ENCODE data around the gene TBC1D16. TPM values are rescaled to one million over a fixed set of nuclear protein-coding genes. Genes with fewer than 3 reads are reported as not detected.
A peak's percentile ranks its signal among the peaks of the same experiment; 100 is the strongest.

The TBC1D16 gene
- polyA plus RNA-seq, 2 donors = 2.4 to 3.8 TPM

GRCh38 chr17:80036715-80037477 lies 1.2 kb upstream of the TBC1D16 start:
- Histone ChIP-seq H3K4me1 (ENCODE audit: control insufficient read depth in 2 of 2, insufficient read depth in 2 of 2, low read length in 1 of 2) (peaks cover 0 to 5% of the 10 kb centered on the region in 2 donors), H3K9me3 (ENCODE audit: control insufficient read depth in 2 of 2, insufficient read depth in 1 of 2, low read depth in 1 of 2, low read length in 1 of 2) (no peaks in the 10 kb centered on the region), H3K4me3 (ENCODE audit: low read depth in 1 of 2, low read length in 2 of 2) (peak overlapping the region; percentile 71 to 91), H3K27ac (ENCODE audit: low read depth in 2 of 2, low read length in 1 of 2) (peak overlapping the region; percentile 37 to 38), H3K36me3 (ENCODE audit: control insufficient read depth in 2 of 2, insufficient read depth in 2 of 2, low read length in 1 of 2) (no peaks in the 10 kb centered on the region), H3K27me3 (ENCODE audit: control insufficient read depth in 1 of 2, insufficient read depth in 2 of 2, low read length in 2 of 2) (no peaks in the 10 kb centered on the region)
- WGBS, 2 donors = 1 to 2% methylated on average over 47 to 52 of the region's 52 CpGs

DNA sequence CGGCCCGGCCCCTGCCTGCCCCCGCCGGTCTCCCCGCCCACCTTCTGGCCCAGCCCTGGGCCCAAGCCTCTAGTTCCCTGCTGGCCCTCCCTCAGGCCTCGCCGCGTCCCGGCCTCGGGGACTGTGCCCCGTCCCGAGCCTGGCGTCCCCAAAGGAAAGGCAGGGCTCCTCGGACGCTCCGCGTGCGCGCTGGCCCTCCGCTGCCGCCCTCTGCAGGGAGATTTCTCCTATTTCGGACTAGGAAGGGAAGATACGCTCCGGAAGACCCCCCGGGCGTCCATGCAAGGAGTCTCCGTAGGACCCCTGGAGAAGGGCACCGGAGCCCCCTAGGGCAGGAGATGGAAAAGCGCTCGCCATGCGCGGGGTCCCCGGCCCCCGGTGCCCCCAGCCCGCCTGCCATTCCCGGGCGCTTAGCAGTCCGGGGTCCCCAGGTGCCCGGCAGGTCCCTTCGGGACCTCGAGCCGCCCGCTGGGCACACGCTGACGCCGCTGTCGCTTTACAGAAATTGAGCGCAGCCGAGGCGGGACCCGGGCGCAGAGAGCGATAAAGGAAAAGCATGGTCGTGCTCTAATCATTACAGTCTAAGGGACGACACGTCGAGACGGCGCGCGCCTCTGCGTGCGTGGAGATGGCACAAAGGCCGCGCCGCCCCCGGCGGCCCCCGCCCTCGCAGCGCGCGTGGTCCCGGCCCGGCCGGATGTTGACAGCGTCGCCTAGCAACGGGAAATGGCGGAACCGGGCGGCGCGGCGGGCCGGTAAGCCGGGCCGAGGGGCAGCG lies 454 bp upstream of the TBC1D16 start, which contains the start of gene CCDC40:
Gene CCDC40 (plus strand): TSS at position 706 of the 778 bp plus-strand sequence. CDS start 21 bp downstream, at position 727.
- H3K4me1 ChIP-seq (ENCODE audit: control insufficient read depth in 2 of 2, insufficient read depth in 2 of 2, low read length in 1 of 2) = peaks cover 0 to 8% of the 10 kb centered on the region in 2 donors
- H3K27ac ChIP-seq (ENCODE audit: low read depth in 2 of 2, low read length in 1 of 2) = peak within 1 kb of the TSS; percentile 85 to 86
- 0 to 1% methylated on average over 62 to 89 of the region's 89 CpGs for WGBS, 2 donors
- H3K36me3 ChIP-seq (ENCODE audit: control insufficient read depth in 2 of 2, insufficient read depth in 2 of 2, low read length in 1 of 2) = no peaks in the 10 kb centered on the region
- H3K27me3 ChIP-seq (ENCODE audit: control insufficient read depth in 1 of 2, insufficient read depth in 2 of 2, low read length in 2 of 2) = no peaks in the 10 kb centered on the region
- no peaks in the 10 kb centered on the region for H3K9me3 ChIP-seq (ENCODE audit: control insufficient read depth in 2 of 2, insufficient read depth in 1 of 2, low read depth in 1 of 2, low read length in 1 of 2)
- H3K4me3 ChIP-seq (ENCODE audit: low read depth in 1 of 2, low read length in 2 of 2) = peak within 1 kb of the TSS; percentile 72 to 91

- WGBS, 2 donors = 2% methylated on average over 55 of the region's 55 CpGs
Observed at GRCh38 chr17:80034791-80035686, 633 bp downstream of the TBC1D16 start.

GRCh38 chr17:80033840-80034239 lies 1.8 kb downstream of the TBC1D16 start:
- Histone ChIP-seq H3K4me1 (ENCODE audit: control insufficient read depth in 2 of 2, insufficient read depth in 2 of 2, low read length in 1 of 2) (peaks cover 0 to 22% of the 10 kb centered on the region in 2 donors), H3K27me3 (ENCODE audit: control insufficient read depth in 1 of 2, insufficient read depth in 2 of 2, low read length in 2 of 2) (no peaks in the 10 kb centered on the region), H3K4me3 (ENCODE audit: low read depth in 1 of 2, low read length in 2 of 2) (no peak overlapping the region), H3K9me3 (ENCODE audit: control insufficient read depth in 2 of 2, insufficient read depth in 1 of 2, low read depth in 1 of 2, low read length in 1 of 2) (no peaks in the 10 kb centered on the region), H3K36me3 (ENCODE audit: control insufficient read depth in 2 of 2, insufficient read depth in 2 of 2, low read length in 1 of 2) (no peaks in the 10 kb centered on the region), H3K27ac (ENCODE audit: low read depth in 2 of 2, low read length in 1 of 2) (no peak overlapping the region)
- WGBS, 2 donors = 95 to 97% methylated on average over 4 of the region's 4 CpGs

More at GRCh38 chr17:80034791-80035686, 633 bp downstream of the TBC1D16 start:
- Histone ChIP-seq H3K9me3 (ENCODE audit: control insufficient read depth in 2 of 2, insufficient read depth in 1 of 2, low read depth in 1 of 2, low read length in 1 of 2) (no peaks in the 10 kb centered on the region), H3K27ac (ENCODE audit: low read depth in 2 of 2, low read length in 1 of 2) (peak overlapping the region; percentile 68 to 74), H3K27me3 (ENCODE audit: control insufficient read depth in 1 of 2, insufficient read depth in 2 of 2, low read length in 2 of 2) (no peaks in the 10 kb centered on the region), H3K4me1 (ENCODE audit: control insufficient read depth in 2 of 2, insufficient read depth in 2 of 2, low read length in 1 of 2) (peaks cover 0 to 18% of the 10 kb centered on the region in 2 donors), H3K4me3 (ENCODE audit: low read depth in 1 of 2, low read length in 2 of 2) (peak overlapping the region; percentile 72 to 91), H3K36me3 (ENCODE audit: control insufficient read depth in 2 of 2, insufficient read depth in 2 of 2, low read length in 1 of 2) (no peaks in the 10 kb centered on the region)

DNA sequence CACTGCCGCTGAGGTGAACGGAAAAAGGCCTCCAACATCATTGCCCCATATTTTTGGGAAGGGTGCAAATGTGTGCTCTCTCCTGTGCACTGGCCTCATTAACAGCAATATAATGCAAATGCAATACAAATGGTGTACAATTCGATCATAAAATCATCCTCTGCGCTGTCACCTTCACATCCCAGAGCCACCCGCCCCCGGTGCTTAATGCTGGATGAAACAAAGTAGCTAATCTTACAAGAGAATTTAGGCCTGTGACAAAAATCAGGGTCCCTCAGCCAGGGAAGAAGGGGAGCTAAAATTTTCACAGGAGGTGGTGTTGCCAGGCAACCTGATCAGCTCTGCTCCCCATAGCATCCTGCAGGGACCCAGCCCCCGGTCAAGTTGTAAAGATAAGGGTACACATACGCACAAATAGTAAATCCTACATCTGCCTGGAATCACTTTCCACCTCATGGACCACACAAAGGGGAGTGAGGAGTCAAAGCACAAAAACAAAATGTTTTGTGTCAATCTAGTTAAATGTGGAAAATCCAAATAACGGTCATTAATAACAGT lies 3.0 kb downstream of the TBC1D16 start:
- H3K27me3 ChIP-seq (ENCODE audit: control insufficient read depth in 1 of 2, insufficient read depth in 2 of 2, low read length in 2 of 2) = no peaks in the 10 kb centered on the region
- WGBS, 2 donors = 95% methylated on average over 9 of the region's 9 CpGs
- no peaks in the 10 kb centered on the region for H3K9me3 ChIP-seq (ENCODE audit: control insufficient read depth in 2 of 2, insufficient read depth in 1 of 2, low read depth in 1 of 2, low read length in 1 of 2)
- H3K4me3 ChIP-seq (ENCODE audit: low read depth in 1 of 2, low read length in 2 of 2) = no peak overlapping the region
- peaks cover 0 to 22% of the 10 kb centered on the region in 2 donors for H3K4me1 ChIP-seq (ENCODE audit: control insufficient read depth in 2 of 2, insufficient read depth in 2 of 2, low read length in 1 of 2)
- no peak overlapping the region for H3K27ac ChIP-seq (ENCODE audit: low read depth in 2 of 2, low read length in 1 of 2)
- no peaks in the 10 kb centered on the region for H3K36me3 ChIP-seq (ENCODE audit: control insufficient read depth in 2 of 2, insufficient read depth in 2 of 2, low read length in 1 of 2)

DNA sequence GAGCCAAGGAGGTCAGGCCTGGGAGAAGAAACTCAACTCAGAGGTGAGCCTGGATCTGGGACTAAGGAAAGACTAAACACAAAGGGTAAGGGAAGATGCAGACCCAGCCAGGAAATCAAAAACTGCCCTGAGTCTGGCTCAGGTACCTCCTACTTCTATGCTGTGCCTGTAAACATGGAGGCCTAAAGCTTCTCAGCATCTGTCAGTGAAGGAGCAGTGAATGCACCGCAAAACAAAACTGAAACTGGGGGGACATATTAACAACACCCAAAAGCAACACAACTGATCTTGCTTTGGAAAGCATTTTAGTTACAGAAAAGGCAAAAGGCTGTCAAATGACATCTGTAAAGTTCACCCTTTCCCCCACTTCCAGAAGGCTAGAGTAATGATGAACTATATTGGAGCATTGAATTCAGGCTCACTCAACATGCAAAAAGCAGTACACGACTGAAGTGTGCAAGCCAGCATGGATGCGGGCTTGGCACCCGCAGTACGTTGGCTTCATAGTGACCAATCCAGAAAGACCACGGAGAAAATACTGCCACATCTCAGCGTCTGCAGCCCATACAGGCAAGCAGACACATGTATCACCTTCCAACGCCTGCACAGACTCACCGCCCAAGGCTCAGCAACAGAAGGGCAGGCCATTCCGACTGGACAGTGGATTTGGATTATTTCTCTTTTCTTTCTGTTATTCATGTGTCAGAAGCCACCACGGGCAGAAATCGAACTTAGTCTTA lies 3.8 kb downstream of the TBC1D16 start:
- Histone ChIP-seq H3K27me3 (ENCODE audit: control insufficient read depth in 1 of 2, insufficient read depth in 2 of 2, low read length in 2 of 2) (no peaks in the 10 kb centered on the region), H3K27ac (ENCODE audit: low read depth in 2 of 2, low read length in 1 of 2) (no peak overlapping the region), H3K36me3 (ENCODE audit: control insufficient read depth in 2 of 2, insufficient read depth in 2 of 2, low read length in 1 of 2) (no peaks in the 10 kb centered on the region), H3K4me1 (ENCODE audit: control insufficient read depth in 2 of 2, insufficient read depth in 2 of 2, low read length in 1 of 2) (peaks cover 0 to 19% of the 10 kb centered on the region in 2 donors), H3K9me3 (ENCODE audit: control insufficient read depth in 2 of 2, insufficient read depth in 1 of 2, low read depth in 1 of 2, low read length in 1 of 2) (no peaks in the 10 kb centered on the region), H3K4me3 (ENCODE audit: low read depth in 1 of 2, low read length in 2 of 2) (no peak overlapping the region)
- 90% methylated on average over 12 of the region's 12 CpGs for WGBS, 2 donors

DNA sequence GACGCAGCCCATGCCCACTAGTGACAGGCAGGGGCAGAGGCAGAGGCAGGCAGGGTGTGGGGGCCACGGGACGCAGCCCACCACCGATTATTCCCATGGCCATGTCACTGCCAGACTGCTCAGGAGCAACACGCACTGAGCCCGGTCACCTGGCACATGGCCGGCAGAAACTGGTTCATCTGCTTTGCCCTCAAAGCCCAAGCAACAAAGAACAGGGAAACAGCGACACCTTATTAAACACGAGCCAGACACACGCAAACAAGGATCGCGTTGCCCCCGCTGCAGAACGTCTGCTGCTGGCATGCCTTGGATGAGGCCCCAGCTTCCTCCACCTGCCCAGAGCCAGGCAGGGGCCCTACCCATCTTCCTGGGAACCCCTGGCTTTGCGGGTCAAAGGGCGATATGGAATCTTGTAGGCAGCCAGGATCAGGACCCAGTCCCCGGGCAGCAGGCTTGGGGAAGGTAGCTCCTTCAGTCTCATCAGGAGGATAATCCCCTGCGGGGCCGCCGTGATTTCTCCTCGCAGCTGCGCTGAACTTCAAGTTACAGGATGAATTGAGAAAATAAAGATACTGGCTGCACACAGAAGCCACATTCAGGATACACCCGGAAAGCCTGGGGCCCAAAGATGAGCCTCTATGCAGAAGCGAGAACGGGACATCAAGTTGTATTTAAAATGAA lies 4.8 kb downstream of the TBC1D16 start:
- H3K27ac ChIP-seq (ENCODE audit: low read depth in 2 of 2, low read length in 1 of 2) = no peak overlapping the region
- WGBS, 2 donors = 49 to 58% methylated on average over 25 of the region's 25 CpGs
- H3K27me3 ChIP-seq (ENCODE audit: control insufficient read depth in 1 of 2, insufficient read depth in 2 of 2, low read length in 2 of 2) = no peaks in the 10 kb centered on the region
- no peak overlapping the region for H3K4me3 ChIP-seq (ENCODE audit: low read depth in 1 of 2, low read length in 2 of 2)
- H3K36me3 ChIP-seq (ENCODE audit: control insufficient read depth in 2 of 2, insufficient read depth in 2 of 2, low read length in 1 of 2) = no peaks in the 10 kb centered on the region
- H3K9me3 ChIP-seq (ENCODE audit: control insufficient read depth in 2 of 2, insufficient read depth in 1 of 2, low read depth in 1 of 2, low read length in 1 of 2) = no peaks in the 10 kb centered on the region
- peaks cover 3 to 23% of the 10 kb centered on the region in 2 donors for H3K4me1 ChIP-seq (ENCODE audit: control insufficient read depth in 2 of 2, insufficient read depth in 2 of 2, low read length in 1 of 2)

- H3K27ac ChIP-seq (ENCODE audit: low read depth in 2 of 2, low read length in 1 of 2) = peak overlapping the region; percentile 32 to 40
- H3K27me3 ChIP-seq (ENCODE audit: control insufficient read depth in 1 of 2, insufficient read depth in 2 of 2, low read length in 2 of 2) = no peaks in the 10 kb centered on the region
- H3K4me1 ChIP-seq (ENCODE audit: control insufficient read depth in 2 of 2, insufficient read depth in 2 of 2, low read length in 1 of 2) = peaks cover 3 to 31% of the 10 kb centered on the region in 2 donors
- H3K36me3 ChIP-seq (ENCODE audit: control insufficient read depth in 2 of 2, insufficient read depth in 2 of 2, low read length in 1 of 2) = no peaks in the 10 kb centered on the region
- 63 to 64% methylated on average over 9 of the region's 9 CpGs for WGBS, 2 donors
- H3K9me3 ChIP-seq (ENCODE audit: control insufficient read depth in 2 of 2, insufficient read depth in 1 of 2, low read depth in 1 of 2, low read length in 1 of 2) = no peaks in the 10 kb centered on the region
- H3K4me3 ChIP-seq (ENCODE audit: low read depth in 1 of 2, low read length in 2 of 2) = no peak overlapping the region
Observed at GRCh38 chr17:80029258-80029974, 6.3 kb downstream of the TBC1D16 start.

Measured in esophagus (tissue), 2 donors.